ENCODE results near the gene FAM240B. TPM values are rescaled to one million over a fixed set of nuclear protein-coding genes. Genes with fewer than 3 reads are reported as not detected.

The FAM240B gene

Small RNA genes within 50 kb of the gene (small RNA-seq; reads per million reads assigned to genes)
- gene RNU6-765P (ENCODE audit: insufficient read depth): not detected

All from neuronal stem cell (in vitro differentiated cells).